ENCODE measurements around the gene ADRA2B. TPM values are rescaled to one million over a fixed set of nuclear protein-coding genes. Genes with fewer than 3 reads are reported as not detected.
A peak's percentile ranks its signal among the peaks of the same experiment; 100 is the strongest.

Gene ADRA2B
- total and polyA plus RNA-seq, 5 donors from 2014 or later: 1.0 TPM; not detected in 4

DNA sequence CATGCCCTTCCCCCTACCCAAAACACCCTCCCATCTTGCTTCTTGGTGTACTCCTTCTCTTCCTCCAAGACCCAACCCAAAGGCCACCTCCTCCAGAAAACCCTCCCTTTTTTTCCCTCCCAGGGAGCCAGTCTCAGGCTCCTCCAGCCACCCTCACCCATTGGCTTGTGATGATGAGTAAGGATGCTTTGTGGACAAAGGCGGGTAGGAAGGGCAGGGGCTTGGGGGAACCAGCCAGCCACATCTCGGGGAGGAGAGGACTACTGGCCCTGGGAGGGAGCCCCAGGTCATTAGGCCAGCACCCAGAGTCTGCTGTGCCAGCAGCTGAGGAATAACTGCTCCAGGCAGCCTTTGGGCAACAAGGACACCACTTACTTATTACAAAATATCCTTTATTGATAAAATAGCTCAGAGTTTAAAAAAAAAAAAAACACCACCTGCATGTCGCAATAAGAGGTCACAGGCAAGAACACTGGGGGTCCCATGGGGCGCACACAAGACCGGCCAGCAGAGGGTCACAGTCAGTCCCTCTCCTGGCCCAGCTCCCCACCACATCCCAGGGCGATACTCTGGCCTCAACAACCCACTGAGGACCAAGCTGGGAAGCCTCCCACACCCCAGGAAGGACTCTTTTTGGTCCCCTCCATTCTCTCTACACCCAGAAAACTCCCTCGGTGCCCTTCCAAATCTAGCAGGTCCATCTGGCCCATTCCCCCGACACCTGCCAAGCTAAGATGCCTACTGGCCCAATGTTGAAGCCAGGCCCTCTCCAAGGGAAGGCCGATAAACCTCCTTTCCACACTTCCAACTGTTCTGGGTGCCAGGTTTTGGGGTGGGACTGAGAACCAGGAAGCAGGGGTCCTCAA is 3.6 kb downstream of the ADRA2B start:
- Histone ChIP-seq H3K27ac (ENCODE audit: insufficient read depth, low read length, poor library complexity, severe bottlenecking) (no peak overlapping the region), H3K4me3 (ENCODE audit: low read depth, low read length) (no peak overlapping the region), H3K4me1 (ENCODE audit: control insufficient read depth, insufficient read depth, low read length, poor library complexity, severe bottlenecking) (peaks cover 13% of the 10 kb centered on the region), H3K9me3 (ENCODE audit: control insufficient read depth in 2 of 2, low read length in 2 of 2) (no peaks in the 10 kb centered on the region), H3K27me3 (ENCODE audit: control insufficient read depth, insufficient read depth, low read length) (no peaks in the 10 kb centered on the region), H3K36me3 (ENCODE audit: control insufficient read depth, insufficient read depth, low read length) (no peaks in the 10 kb centered on the region)
- H3K27ac Mint-ChIP-seq: peak overlapping the region in 1 of 3 donors; percentile 49
- H3K36me3 Mint-ChIP-seq: no peaks in the 10 kb centered on the region
- ATAC-seq (ENCODE audit: low read depth in 2 of 2) (no peak), DNase-seq (no peak)
- H3K4me3 Mint-ChIP-seq: no peak overlapping the region
- H3K9me3 Mint-ChIP-seq: no peaks in the 10 kb centered on the region
- peaks cover 15% of the 10 kb centered on the region for H3K27me3 Mint-ChIP-seq
- peaks cover 0 to 15% (median 3%) of the 10 kb centered on the region in 4 donors for H3K4me1 Mint-ChIP-seq

DNA sequence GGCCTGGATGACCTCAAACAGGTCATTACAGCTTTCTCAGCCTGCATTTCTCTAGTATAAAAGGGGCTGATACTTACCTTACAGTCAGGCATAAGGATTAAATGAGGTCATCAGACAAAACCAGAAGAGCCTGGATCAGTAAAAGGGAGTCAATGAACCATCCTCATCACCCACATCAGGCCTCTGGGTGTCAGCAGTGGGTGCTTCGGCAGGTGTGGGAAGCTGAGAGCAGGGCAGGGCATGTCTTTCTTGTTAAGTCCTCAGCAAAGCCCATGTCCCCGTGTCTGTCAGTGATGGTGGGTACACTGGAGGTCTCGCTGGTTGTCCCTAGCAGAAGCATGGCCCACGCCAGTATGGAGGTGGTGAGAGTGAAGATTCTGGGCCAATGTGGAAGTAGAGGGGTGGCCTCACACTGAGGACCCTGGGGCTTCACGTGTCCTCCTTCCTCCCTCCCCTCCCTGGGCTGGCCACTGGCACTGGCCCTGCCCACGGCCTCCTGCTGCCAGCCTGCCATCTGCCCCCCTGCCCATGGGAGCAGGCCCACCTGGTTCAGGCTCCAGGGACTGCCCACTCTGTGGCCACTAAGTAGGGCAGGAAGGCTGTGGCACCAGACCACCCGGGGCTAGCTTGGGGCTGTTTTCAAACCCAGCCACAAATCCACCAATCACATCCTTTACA is 4.4 kb downstream of the ADRA2B start:
- Mint-ChIP-seq H3K4me1 (peaks cover 0 to 9% (median 3%) of the 10 kb centered on the region in 4 donors), H3K27me3 (peaks cover 11% of the 10 kb centered on the region), H3K9me3 (peaks cover 0 to 2% (median 0%) of the 10 kb centered on the region in 7 donors), H3K36me3 (no peaks in the 10 kb centered on the region), H3K4me3 (no peak overlapping the region), H3K27ac (no peak overlapping the region)
- no peak overlapping the region for H3K4me3 ChIP-seq (ENCODE audit: low read depth, low read length)
- peak in 1 of 3 donors; percentile 19 for DNase-seq
- ATAC-seq (ENCODE audit: low read depth in 2 of 2): no peak
- H3K9me3 ChIP-seq (ENCODE audit: control insufficient read depth in 2 of 2, low read length in 2 of 2): no peaks in the 10 kb centered on the region
- H3K36me3 ChIP-seq (ENCODE audit: control insufficient read depth, insufficient read depth, low read length): no peaks in the 10 kb centered on the region
- no peaks in the 10 kb centered on the region for H3K27me3 ChIP-seq (ENCODE audit: control insufficient read depth, insufficient read depth, low read length)
- peaks cover 5% of the 10 kb centered on the region for H3K4me1 ChIP-seq (ENCODE audit: control insufficient read depth, insufficient read depth, low read length, poor library complexity, severe bottlenecking)
- no peak overlapping the region for H3K27ac ChIP-seq (ENCODE audit: insufficient read depth, low read length, poor library complexity, severe bottlenecking)

GRCh38 chr2:96111257-96111640 is 5.1 kb downstream of the ADRA2B start:
- Histone ChIP-seq H3K27ac (ENCODE audit: insufficient read depth, low read length, poor library complexity, severe bottlenecking) (no peak overlapping the region), H3K4me1 (ENCODE audit: control insufficient read depth, insufficient read depth, low read length, poor library complexity, severe bottlenecking) (peaks cover 4% of the 10 kb centered on the region), H3K27me3 (ENCODE audit: control insufficient read depth, insufficient read depth, low read length) (no peaks in the 10 kb centered on the region), H3K4me3 (ENCODE audit: low read depth, low read length) (no peak overlapping the region), H3K9me3 (ENCODE audit: control insufficient read depth in 2 of 2, low read length in 2 of 2) (no peaks in the 10 kb centered on the region), H3K36me3 (ENCODE audit: control insufficient read depth, insufficient read depth, low read length) (no peaks in the 10 kb centered on the region)
- Mint-ChIP-seq H3K36me3 (no peaks in the 10 kb centered on the region), H3K4me1 (peaks cover 0 to 9% (median 3%) of the 10 kb centered on the region in 4 donors), H3K27ac (no peak overlapping the region), H3K27me3 (peaks cover 11% of the 10 kb centered on the region), H3K9me3 (peaks cover 0 to 2% (median 0%) of the 10 kb centered on the region in 7 donors), H3K4me3 (no peak overlapping the region)
- ATAC-seq (ENCODE audit: low read depth in 2 of 2) (no peak), DNase-seq (no peak)

DNA sequence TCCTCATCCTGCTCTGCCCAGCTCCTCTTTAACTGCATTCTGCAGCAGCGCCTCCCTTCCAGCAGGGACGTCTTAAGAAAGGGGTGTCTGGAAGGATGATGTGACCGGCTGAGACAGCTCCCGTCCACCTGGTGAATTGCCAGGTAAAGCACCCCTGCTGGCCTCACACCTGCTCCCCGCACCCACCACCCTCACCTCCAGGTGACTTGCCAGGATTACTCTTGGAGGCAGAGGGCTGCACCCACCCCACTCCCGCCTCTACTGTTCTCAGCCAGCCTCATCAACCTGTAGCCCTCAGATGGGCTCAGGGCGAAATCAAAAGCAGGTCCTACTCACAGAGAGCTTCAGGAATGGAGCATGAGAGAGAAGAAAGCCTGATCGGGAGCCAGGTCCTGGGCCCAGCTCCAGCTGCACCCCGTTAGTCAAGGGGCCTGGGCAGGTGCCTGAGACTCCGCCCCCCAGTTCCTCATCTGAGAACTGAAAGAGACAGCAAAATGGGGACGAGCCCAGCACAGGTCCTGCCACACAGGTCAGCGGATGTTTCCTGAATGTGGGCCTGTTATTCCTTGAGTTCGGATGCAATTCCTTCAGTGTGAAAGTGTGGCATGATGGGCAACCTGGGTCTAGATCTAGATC is 5.6 kb downstream of the ADRA2B start:
- peaks cover 0 to 3% of the 10 kb centered on the region in 2 experiments for H3K9me3 ChIP-seq (ENCODE audit: control insufficient read depth in 2 of 2, low read length in 2 of 2)
- DNase-seq (no peak), ATAC-seq (ENCODE audit: low read depth in 2 of 2) (no peak)
- H3K36me3 Mint-ChIP-seq: no peaks in the 10 kb centered on the region
- H3K4me1 ChIP-seq (ENCODE audit: control insufficient read depth, insufficient read depth, low read length, poor library complexity, severe bottlenecking): no peaks in the 10 kb centered on the region
- peaks cover 11% of the 10 kb centered on the region for H3K27me3 Mint-ChIP-seq
- H3K27ac ChIP-seq (ENCODE audit: insufficient read depth, low read length, poor library complexity, severe bottlenecking): no peak overlapping the region
- H3K4me1 Mint-ChIP-seq: peaks cover 0 to 8% (median 3%) of the 10 kb centered on the region in 4 donors
- H3K27me3 ChIP-seq (ENCODE audit: control insufficient read depth, insufficient read depth, low read length): no peaks in the 10 kb centered on the region
- no peak overlapping the region for H3K4me3 Mint-ChIP-seq
- no peaks in the 10 kb centered on the region for H3K36me3 ChIP-seq (ENCODE audit: control insufficient read depth, insufficient read depth, low read length)
- no peak overlapping the region for H3K27ac Mint-ChIP-seq
- H3K4me3 ChIP-seq (ENCODE audit: low read depth, low read length): no peak overlapping the region
- peaks cover 0 to 3% (median 0%) of the 10 kb centered on the region in 7 donors for H3K9me3 Mint-ChIP-seq

GRCh38 chr2:96109931-96110511 is 6.3 kb downstream of the ADRA2B start:
- Histone ChIP-seq H3K36me3 (ENCODE audit: control insufficient read depth, insufficient read depth, low read length) (no peaks in the 10 kb centered on the region), H3K4me3 (ENCODE audit: low read depth, low read length) (no peak overlapping the region), H3K9me3 (ENCODE audit: control insufficient read depth in 2 of 2, low read length in 2 of 2) (peaks cover 5 to 10% of the 10 kb centered on the region in 2 experiments), H3K27ac (ENCODE audit: insufficient read depth, low read length, poor library complexity, severe bottlenecking) (no peak overlapping the region), H3K27me3 (ENCODE audit: control insufficient read depth, insufficient read depth, low read length) (no peaks in the 10 kb centered on the region), H3K4me1 (ENCODE audit: control insufficient read depth, insufficient read depth, low read length, poor library complexity, severe bottlenecking) (no peaks in the 10 kb centered on the region)
- peaks cover 7% of the 10 kb centered on the region for H3K27me3 Mint-ChIP-seq
- ATAC-seq (ENCODE audit: low read depth in 2 of 2) (no peak), DNase-seq (peak in 1 of 3 donors; percentile 1)
- no peak overlapping the region for H3K27ac Mint-ChIP-seq
- H3K4me1 Mint-ChIP-seq: peaks cover 0 to 6% (median 0%) of the 10 kb centered on the region in 4 donors
- H3K9me3 Mint-ChIP-seq: peaks cover 0 to 10% (median under 1%) of the 10 kb centered on the region in 7 donors
- H3K4me3 Mint-ChIP-seq: no peak overlapping the region
- H3K36me3 Mint-ChIP-seq: no peaks in the 10 kb centered on the region

DNA sequence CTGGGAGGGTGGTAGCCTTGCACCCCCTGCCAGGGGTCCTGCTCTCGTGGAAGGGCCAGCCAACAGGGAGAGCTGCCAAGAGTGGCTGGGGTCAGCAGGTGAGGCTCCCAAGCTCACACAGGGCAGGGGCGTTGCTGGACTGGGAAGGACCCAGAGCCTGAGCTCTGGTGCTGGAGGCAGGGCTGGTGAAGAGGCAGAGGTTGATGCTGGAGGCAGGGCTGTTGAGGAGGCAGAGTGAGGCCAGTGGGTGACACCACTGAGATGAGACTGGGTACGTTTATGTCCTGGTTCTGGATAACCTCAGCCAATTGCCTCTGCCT is 7.0 kb downstream of the ADRA2B start:
- peak overlapping the region in 1 of 3 donors; percentile 89 for H3K27ac Mint-ChIP-seq
- H3K9me3 ChIP-seq (ENCODE audit: control insufficient read depth in 2 of 2, low read length in 2 of 2): peaks cover 5 to 14% of the 10 kb centered on the region in 2 experiments
- ATAC-seq (ENCODE audit: low read depth in 2 of 2) (no peak), DNase-seq (peak in 1 of 3 donors; percentile 1)
- no peaks in the 10 kb centered on the region for H3K4me1 ChIP-seq (ENCODE audit: control insufficient read depth, insufficient read depth, low read length, poor library complexity, severe bottlenecking)
- no peaks in the 10 kb centered on the region for H3K36me3 ChIP-seq (ENCODE audit: control insufficient read depth, insufficient read depth, low read length)
- H3K27me3 ChIP-seq (ENCODE audit: control insufficient read depth, insufficient read depth, low read length): no peaks in the 10 kb centered on the region
- no peak overlapping the region for H3K4me3 Mint-ChIP-seq
- no peak overlapping the region for H3K4me3 ChIP-seq (ENCODE audit: low read depth, low read length)
- H3K27me3 Mint-ChIP-seq: peaks cover 7% of the 10 kb centered on the region
- no peaks in the 10 kb centered on the region for H3K36me3 Mint-ChIP-seq
- H3K4me1 Mint-ChIP-seq: peaks cover 0 to 10% (median 0%) of the 10 kb centered on the region in 4 donors
- H3K27ac ChIP-seq (ENCODE audit: insufficient read depth, low read length, poor library complexity, severe bottlenecking): no peak overlapping the region
- H3K9me3 Mint-ChIP-seq: peaks cover 0 to 14% (median 2%) of the 10 kb centered on the region in 7 donors

- Mint-ChIP-seq H3K27ac (no peak overlapping the region), H3K27me3 (peaks cover 7% of the 10 kb centered on the region), H3K4me1 (peaks cover 0 to 10% (median 0%) of the 10 kb centered on the region in 4 donors), H3K4me3 (no peak overlapping the region), H3K9me3 (peaks cover 0 to 14% (median 2%) of the 10 kb centered on the region in 7 donors), H3K36me3 (no peaks in the 10 kb centered on the region)
- no peaks in the 10 kb centered on the region for H3K36me3 ChIP-seq (ENCODE audit: control insufficient read depth, insufficient read depth, low read length)
- H3K4me1 ChIP-seq (ENCODE audit: control insufficient read depth, insufficient read depth, low read length, poor library complexity, severe bottlenecking): no peaks in the 10 kb centered on the region
- DNase-seq (no peak), ATAC-seq (ENCODE audit: low read depth in 2 of 2) (no peak)
- H3K27me3 ChIP-seq (ENCODE audit: control insufficient read depth, insufficient read depth, low read length): no peaks in the 10 kb centered on the region
- H3K4me3 ChIP-seq (ENCODE audit: low read depth, low read length): no peak overlapping the region
- peaks cover 5 to 14% of the 10 kb centered on the region in 2 experiments for H3K9me3 ChIP-seq (ENCODE audit: control insufficient read depth in 2 of 2, low read length in 2 of 2)
- H3K27ac ChIP-seq (ENCODE audit: insufficient read depth, low read length, poor library complexity, severe bottlenecking): no peak overlapping the region
Measured at GRCh38 chr2:96108541-96109360, 7.6 kb downstream of the ADRA2B start.
